GM18498 (cell line): Measurements from ENCODE around the gene CTNNA3.
A peak's percentile ranks its signal among the peaks of the same experiment; 100 is the strongest.

Source experiments
- ATAC-seq: cut with Tn5 transposase; IDR thresholded peaks from one replicate; pipeline ENCODE4 v1.9.1; 2021; ENCODE audit warnings: mild to moderate bottlenecking, moderate library complexity; ENCODE audit not compliant: unreplicated experiment

Gene CTNNA3

DNA sequence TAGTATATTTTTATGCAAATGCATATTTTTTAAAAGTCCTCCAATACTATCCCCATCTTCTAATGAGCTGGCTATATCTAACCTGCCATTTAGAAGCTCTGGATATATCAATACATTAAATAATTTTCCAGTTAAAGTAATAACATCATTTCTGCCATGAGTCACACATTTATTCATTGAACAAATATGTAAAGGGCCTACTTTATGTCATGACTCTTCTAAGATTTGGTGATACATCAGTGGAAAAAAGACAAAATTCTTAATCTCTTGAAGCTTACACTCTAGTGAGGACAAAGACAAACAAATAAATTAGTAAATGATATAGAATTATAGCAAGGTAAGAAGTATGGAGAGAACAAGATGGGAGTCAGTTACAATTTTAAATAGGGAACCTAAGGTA, 1487.0 kb downstream of the CTNNA3 start:
- no peak for ATAC-seq

DNA sequence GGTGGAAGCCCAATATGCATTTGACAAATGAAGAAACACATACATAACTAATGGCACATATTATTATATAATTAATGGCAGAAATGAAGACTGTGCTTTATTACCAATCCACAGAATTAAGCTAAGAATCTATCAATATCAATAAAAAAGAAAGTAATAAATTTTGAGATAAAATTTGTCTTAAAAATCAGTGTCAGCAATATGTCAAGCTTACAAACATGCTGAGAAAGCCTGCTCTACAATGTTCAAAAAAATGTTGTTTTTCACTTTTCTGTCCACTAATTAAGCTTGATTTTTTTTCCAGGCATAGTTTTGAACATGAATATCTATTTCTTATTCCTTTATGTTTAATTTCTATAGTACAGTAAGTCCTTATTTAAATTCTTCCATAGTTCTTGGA, 1491.2 kb downstream of the CTNNA3 start:
- no peak for ATAC-seq

DNA sequence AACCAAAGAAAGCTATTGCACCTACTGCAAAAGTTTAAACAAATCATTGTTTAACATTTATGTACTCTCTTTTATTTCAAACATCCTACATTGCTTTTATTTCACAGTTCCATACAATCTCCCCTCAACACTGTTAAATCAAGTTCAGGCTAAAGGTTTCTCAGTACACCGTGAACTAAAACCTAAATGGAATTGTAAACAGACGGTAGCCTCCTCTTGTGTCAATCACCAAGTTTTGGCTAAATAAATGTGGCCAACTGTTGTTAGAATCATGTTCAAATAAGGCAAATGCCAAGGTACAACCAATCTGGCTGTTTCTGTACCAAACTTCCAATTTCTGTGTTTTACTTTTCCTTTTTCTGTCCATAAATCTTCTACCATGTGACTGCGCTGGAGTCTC, 1493.9 kb downstream of the CTNNA3 start:
- ATAC-seq: no peak

DNA sequence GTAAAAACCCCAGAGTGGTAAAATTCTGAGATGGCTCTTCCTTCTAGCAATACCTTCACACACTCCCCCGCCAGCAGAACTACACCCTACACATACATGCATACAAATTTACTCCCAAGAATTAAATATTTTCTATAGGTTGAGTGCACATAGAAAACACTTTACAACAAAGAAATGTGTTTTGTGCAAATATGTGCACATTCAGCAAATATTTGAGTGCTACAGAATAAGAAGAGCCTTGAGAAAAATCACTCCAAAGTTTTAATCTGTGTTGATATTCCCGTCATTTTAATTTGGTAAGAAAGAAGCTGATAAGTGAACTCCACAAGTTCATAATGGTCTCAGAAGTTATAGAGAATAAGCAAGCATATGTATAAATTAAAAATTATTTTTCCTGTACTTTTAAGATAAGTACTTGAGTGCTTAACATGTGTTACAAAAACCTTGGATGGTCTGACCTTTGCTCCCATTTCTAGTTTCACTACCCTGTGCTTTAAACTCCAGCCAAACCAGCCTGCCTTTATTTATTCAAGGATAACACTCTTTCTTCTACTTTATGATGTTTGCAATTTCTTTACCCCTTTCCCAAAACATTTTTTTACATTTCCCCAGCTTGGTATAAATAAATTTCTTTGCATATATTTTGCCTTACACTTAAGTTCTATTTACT, 1503.7 kb downstream of the CTNNA3 start:
- no peak for ATAC-seq

DNA sequence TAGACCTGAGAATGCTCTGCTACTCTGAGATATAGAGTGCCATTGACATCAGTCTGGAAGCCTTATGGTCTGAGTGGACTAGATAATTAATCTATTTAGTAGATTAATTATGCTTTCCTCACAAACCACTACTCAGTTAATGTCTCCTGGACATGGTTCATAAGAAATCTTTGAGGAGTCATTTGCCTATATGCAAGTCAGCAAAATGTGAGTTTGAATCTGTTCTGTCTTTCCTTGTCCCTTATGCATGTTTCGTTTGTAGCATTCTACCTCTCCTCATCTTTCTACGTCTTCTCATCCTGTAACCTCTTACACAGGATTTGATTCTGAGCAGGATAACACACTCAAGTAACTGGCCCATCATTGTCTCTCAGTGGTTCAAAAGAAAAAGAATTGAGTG, 1505.6 kb downstream of the CTNNA3 start:
- ATAC-seq: no peak

DNA sequence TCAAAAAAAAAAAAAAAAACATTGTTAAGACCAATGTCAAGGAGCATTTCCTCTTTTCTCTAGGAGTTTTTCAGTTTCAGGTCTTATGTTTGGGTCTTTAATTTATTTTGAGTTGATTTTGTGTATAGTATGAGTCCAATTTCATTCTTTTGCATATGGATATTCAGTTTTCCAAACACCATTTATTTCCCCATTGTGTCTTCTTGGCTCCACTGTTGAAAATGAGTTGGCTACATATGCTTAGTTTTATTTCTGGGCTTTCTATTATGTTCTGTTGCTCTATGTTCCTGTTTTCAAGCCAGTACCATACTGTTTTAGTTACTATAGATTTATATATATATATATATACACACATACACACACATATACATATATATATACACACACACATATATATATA, 1506.7 kb downstream of the CTNNA3 start:
- no peak for ATAC-seq

DNA sequence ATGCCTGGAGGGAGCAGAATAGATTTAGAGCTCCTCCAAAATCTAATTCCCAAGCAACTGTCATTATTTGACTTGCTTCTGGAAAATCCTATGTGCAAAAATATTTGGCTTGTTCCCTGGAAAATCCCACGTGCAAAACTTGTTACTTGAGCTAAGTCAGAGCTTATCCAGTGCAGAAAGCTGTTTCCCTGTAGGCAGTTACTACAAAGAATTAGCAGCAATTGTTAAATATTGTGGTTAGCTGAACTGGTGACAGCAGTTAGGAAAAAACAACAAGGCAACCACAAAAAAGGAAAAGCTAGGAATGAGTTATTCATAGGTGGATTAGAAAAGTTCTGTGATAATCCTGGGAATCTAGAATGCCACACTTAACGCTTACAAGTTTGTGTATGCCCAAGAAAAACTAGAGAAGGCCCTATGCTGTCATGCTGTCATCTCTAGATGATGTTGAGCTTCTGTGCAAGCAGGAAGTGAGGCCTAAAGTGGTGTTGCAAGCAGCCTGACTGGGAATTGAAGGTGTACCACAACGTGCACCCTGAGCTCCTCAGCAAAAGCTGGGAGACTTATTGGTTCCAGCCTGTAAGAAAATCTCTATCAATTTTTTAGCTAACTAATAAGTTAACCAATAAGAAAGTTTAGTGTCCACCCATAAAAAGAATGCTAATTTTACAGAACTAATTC, 1508.8 kb downstream of the CTNNA3 start:
- ATAC-seq: no peak

DNA sequence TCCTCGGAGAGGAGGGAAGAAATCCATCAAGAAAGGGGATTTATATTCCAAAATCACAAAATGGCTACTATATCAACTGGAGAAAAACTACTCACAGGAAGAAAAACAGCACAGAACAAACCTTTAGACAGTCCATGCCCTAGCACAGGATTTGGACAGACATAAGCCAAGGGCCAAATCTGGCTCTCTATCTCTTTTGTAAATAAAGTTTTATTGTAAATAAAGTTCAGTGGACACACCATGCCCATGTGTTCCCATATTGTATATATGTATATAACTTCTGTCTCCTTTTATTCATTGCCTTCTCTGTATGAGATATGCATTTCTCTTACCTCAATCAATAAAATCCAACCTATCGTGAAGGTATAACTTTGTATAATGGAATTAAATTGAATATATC, 1513.0 kb downstream of the CTNNA3 start:
- ATAC-seq: no peak

DNA sequence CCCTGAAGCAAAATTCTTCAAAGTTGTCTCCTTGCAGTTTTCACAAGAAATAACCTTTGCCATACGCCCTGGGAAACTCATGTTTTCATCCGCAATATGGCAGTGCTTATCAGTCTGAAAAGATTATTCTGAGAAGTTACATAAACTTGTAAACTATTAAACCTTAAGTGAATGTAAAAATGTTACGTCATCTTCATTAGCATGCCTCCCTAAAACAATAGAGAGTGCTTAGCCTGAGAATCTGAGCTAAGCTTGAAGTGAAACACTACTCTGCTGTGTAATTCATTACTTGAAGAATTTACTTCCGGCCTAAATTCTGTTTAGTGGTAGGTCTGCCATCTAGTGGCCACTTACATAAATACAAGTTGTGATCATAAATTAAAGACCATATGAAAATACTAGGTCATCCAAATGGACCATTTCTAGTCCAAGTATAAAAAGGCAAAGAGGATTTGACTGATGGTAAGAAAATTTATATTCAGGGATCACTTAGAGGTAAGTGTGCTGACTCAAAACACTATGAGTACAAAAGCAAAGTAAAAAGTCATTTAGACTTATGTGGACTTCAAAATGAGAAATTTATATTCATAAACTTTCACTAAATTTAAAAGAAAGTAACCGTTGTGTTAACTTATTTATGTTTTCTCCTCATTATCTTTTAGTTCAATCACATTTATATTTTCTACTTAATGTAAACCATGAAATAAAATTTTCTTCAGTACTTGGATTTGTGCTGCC, 1515.2 kb downstream of the CTNNA3 start:
- peak; percentile 81 for ATAC-seq

DNA sequence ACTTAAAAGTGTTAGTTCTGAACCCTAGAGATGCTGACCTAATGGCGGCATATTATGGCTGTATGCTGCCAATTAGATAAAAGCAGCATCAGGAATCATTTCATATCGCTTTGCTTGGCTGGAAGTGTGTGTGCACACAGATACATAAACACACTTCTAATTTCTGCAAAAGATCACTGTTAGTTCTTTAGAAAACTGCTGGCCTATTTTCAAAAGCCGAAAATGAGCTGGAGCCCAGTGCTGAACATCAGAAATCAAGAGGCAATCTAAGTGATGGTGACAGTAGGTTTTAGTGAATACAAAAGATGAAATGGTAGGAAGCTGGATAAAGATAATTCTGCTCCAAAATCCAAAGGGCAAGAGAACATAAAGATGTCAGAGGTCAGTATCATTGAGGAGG, 1516.0 kb downstream of the CTNNA3 start:
- no peak for ATAC-seq

DNA sequence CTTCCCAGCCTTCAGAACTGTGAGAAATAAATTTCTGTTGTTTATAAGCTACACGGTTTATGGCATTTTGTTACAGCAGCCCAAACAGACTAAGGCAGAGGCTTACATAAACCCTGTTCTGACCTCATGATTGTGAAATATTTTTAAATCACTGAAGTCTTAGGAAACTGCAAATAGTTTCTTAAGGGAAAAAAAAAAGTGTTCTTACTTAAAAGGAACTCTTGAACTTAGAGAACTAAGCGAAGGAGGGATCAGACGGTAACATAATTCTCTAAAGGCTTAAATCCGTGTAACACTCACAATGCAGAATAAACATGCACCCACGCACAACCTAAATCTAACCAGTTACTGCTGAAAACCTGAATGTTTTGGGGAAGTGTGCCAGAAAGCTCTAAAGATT, 1519.2 kb downstream of the CTNNA3 start:
- no peak for ATAC-seq

DNA sequence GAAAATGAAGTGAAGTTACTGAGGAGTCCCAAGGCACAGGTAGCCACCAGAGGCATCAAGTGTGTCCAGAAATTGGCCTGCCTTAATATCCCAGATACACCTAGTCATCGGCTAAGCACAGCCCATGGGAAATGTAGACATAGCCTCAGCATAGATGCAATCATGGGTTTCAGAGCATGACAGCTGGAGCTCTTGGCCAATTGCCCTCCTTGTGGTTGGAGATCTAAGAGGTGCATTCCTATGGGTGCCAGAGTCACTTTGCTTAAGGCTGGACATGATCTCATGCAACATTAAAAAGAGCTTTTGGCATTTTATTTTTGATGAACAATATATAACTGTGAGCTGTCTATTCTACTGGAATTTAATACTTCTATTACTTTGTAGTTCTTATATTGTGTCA, 1528.2 kb downstream of the CTNNA3 start:
- ATAC-seq: no peak

DNA sequence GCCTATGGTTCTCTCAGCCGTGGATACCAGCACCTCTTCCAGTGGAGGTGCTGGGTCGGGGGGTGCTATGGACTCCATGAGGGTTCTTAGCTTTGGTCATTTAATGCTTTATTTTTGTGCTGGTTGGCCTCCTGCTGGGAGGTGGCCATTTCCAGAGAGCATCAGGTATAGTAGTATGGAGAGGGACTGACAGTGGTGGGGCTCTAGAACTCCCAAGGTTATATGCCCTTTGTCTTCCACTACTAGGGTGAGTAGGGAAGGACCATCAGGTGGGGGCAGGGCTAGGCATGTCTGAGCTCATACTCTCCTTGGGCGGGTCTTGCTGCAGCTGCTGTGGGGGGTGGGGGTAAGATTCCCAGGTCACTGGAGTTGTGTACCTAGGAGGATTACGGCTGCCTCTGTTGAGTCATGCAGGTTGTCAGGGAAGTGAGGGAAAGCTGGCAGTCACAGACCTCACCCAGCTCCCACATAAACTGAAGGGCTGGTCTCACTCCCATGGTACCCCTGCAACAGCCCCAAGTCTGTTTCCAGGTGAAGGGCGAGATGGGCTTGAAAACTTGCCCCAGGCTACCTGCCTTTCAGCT, 1533.3 kb downstream of the CTNNA3 start:
- ATAC-seq: no peak

DNA sequence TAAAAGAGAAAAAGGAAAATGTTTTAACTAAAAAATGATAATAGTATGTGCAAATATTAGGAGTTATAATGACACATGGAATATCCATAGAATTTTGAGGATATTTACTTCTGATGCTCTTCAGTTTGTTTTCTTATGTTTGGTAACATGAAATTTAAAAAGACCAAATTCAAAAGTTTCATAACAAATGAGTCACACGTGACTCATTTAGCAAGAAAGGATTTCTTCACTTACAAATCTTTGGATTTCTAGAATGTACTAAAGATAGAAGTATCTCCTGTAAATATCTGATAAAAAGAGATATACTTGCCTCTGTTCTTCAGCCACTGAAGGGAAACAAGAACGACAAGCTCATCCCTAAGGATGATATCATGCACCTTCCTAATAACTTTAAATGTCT, 1544.6 kb downstream of the CTNNA3 start:
- ATAC-seq: no peak

DNA sequence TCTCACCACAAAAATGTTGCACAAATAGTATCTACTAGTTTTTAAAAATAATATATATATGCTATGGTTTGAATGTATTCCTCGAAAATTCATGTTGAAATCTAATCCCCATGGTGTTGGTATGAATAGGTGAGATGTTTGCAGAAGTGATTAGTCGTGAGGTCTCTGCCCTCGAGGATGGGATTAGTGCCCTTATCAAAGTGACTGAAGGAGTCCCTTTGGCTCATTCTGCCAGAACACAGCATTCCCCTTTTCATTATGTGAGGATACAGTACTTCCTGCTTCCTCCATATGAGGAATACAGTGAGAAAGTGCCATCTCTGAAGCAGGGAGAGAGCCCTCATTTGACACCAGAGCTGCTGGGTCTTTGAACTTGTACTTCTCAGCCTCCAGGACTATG, 1547.7 kb downstream of the CTNNA3 start:
- no peak for ATAC-seq

DNA sequence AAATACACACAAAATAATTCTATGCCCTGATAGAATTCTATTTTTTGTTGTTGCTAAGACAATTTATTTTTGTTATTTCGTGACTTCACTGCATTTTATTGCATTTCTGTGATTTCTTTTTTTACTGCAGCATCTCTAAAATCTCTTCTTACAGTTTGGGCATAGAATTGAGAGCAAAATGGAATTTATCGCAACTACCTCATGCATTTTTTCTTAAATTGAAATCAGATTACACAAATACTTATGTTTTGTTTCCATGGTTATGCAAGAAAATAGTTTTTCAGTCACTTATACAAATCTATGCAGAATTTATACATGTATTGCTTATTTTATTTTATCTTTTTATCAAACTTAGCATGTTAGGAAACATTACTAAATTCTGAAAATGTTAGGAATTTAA, 1552.0 kb downstream of the CTNNA3 start:
- ATAC-seq: no peak

DNA sequence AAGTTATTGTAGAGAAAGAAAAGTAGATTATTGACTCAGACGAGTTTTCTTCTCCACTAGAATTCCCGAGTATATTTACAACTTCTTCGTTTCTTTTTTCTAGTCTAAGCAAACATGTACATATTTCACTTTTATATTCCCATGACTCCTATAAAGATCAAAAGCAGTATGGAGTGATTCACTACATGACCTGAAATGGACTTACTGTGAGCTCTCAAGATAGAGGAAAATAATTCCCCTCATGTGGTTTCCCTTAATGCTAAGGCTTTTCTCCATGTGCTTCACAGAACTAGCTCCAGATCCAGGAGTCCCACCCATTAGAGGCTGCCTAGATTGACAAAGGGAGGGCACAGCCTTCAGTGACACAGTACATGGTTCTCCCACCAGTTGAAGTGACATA, 1593.2 kb downstream of the CTNNA3 start:
- ATAC-seq: no peak

DNA sequence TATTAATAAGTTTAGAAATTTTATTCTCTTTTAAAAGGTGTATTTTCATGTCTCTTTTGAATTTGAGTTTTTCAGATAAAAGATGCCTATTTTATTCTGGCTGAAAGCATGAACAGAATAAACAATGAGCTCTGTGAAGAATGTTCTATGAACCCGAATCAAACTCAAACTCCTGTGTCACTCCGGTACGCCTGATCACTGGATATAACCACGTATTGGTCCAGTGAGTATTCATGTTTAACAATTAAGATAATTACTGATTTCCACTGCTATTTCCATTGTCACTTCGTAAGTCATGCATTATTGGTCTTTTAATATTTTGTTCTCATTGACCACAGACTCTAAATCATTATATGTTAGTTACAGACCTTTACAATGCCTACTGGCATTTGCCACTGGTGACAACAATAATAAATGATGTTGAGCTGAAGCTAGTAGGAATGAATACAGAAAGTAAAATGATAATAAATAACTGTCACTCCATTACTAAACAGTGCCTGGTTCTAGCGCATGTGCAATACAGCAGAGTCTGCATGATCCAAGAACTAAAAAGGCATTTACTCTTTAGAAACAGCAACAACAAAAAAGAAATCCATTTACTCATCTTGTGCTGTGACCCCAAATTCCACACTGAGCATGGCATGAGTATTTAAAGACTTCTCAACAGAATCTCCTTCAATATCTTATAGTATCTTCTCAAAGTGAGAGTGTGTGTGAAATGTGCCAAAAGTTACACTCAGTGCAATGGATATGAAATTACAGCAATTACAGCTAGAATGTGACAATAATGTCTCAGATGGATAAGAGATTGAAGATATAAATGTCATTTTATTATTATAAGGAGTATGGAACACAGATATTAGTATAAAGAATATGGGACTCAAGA, 1597.2 kb downstream of the CTNNA3 start:
- ATAC-seq: no peak

DNA sequence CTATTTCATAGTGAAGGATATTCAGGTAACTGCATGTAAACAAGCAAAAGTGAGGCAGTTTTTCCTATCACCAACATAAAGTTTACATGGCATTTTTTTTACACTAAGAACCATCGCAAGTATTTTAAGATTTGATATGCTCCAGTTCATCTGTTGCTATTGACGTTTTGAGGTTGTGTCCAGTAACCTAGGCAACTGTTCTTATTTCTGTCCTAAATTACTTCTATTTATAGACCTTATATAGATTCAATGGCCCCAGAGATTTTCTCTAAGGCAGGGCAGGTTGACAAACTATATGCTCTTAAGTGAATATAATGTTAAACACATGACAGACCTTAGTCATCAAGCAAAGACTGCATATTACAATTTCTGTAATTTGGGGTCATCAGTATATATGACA, 1600.4 kb downstream of the CTNNA3 start:
- ATAC-seq: no peak

DNA sequence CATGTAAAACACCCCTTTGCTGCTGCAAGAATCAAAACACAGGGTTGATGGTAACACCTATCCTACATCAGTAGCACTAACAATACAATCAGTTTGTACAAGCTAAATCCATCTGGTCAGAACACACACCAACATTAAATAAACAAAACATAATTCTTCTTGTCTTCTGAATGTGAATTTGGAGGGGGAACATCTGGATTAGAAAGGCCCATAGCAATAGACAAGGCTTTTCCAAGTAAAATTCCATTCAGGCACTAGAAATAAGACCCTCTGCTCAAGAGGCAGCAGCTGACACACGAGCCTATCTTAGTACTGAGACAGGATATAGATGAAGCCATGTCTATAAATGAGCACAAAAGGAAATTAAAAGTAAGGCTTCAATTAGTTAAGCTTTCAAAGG, 1610.1 kb downstream of the CTNNA3 start:
- ATAC-seq: no peak

DNA sequence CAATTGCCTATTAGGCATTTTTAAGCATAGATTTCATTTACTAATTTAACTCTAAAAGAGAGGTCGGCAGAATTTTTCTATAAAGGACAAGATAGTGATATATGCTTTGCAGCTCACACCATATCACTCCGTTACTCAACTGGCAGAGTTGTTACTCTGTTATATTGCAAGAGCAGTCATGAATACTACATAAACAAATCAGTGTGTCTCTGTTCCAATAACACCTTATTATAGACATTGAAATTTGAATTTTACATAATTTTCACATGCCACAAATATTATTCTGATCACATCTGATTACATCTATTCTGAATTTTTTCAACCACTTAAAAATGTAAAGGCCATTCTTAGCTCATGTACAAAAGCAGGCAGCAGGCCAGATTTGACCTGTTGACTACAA, 1624.1 kb downstream of the CTNNA3 start:
- ATAC-seq: no peak
